K562 (cell line): Measurements from ENCODE around the gene PCED1B. TPM values are rescaled to one million over a fixed set of nuclear protein-coding genes. Genes with fewer than 3 reads are reported as not detected.

ENCODE experiments used
- ARID1B ChIP-seq: fragments of 450-650 bp; IDR thresholded peaks from 2 replicates; pipeline ENCODE4 v1.6.1; 2016; ENCODE audit warnings: antibody characterized with exemption, mild to moderate bottlenecking, inconsistent platforms
- BACH1 ChIP-seq: fragments of 200-800 bp; sonication (Bioruptor generic); IDR thresholded peaks from 2 replicates; pipeline ENCODE4 v1.6.1; 2016; ENCODE audit warnings: missing genetic modification characterization, missing compliant biosample characterization
- BHLHE40 ChIP-seq: IDR thresholded peaks from 2 replicates; pipeline ENCODE4 v1.6.1; 2011; ENCODE audit warnings: low read length, improper control_type of control experiment
- BMI1 ChIP-seq: fragments of 150-350 bp; IDR thresholded peaks from 2 replicates; pipeline ENCODE4 v1.6.1; 2014; ENCODE audit warnings: low read length
- CBX1 ChIP-seq: sonication (generic); IDR thresholded peaks from 2 replicates; pipeline ENCODE4 v1.6.1; 2016; ENCODE audit warnings: antibody characterized with exemption, low read depth, mild to moderate bottlenecking
- CEBPB ChIP-seq: fragments of 450-650 bp; IDR thresholded peaks from 2 replicates; pipeline ENCODE4 v1.6.1; 2016; ENCODE audit warnings: missing genetic modification characterization, missing compliant biosample characterization
- CEBPG ChIP-seq, 3 experiments: fragments of 200-800 bp in 1 of 3; sonication (Bioruptor generic) in 1 of 3; sonication (generic) in 1 of 3; formaldehyde crosslinking in 1 of 3; IDR thresholded peaks in 2 of 3; conservative IDR thresholded peaks in 1 of 3; 2 replicates each; pipeline versions ENCODE4 v1.6.1 to v1.8.0; 2016 to 2022; ENCODE audit warnings: missing compliant biosample characterization in 2 of 3, missing genetic modification characterization in 2 of 3, mild to moderate bottlenecking in 1 of 3, missing genetic modification reagents in 1 of 3
- DPF2 ChIP-seq: fragments of 450-650 bp; IDR thresholded peaks from 2 replicates; pipeline ENCODE4 v1.6.1; 2016
- GABPA ChIP-seq: fragments of 200-800 bp; sonication (Bioruptor generic); conservative IDR thresholded peaks from 2 replicates; pipeline ENCODE4 v1.6.1; 2016; ENCODE audit warnings: low read depth, missing genetic modification characterization, missing compliant biosample characterization
- TAF1 ChIP-seq: IDR thresholded peaks from 2 replicates; pipeline ENCODE4 v1.6.1; 2011; ENCODE audit warnings: mild to moderate bottlenecking, low read length, moderate library complexity; ENCODE audit not compliant: insufficient read depth, control insufficient read depth, severe bottlenecking; ENCODE audit errors: extremely low read depth
- ZNF384 ChIP-seq: IDR thresholded peaks from 2 replicates; pipeline ENCODE4 v1.6.1; 2012; ENCODE audit warnings: low read depth, low read length, improper control_type of control experiment
- polyA plus RNA-seq, 8 experiments: library from polyadenylated mRNA; depleted of rRNA in 4 of 8; stranded (reverse) in 5 of 8; unstranded in 3 of 8; fragments of >200 nt; fragmentation: Nextera tagmentation in 2 of 8; fragmentation: Illumina TruSeq in 1 of 8; extraction: Ambion mirVana in 2 of 8; extraction: Trizol in 1 of 8; gene quantifications; 2 replicates each; pipeline versions ENCODE4 v1.2.1 to v1.2.3, GENCODE V29; 2011 to 2014; ENCODE audit warnings: inconsistent platforms in 1 of 8, missing spikeins in 1 of 8
- total RNA-seq, 7 experiments: library from RNA; depleted of rRNA in 6 of 7; stranded (reverse); fragments of >200 nt in 6 of 7; fragmentation: Illumina TruSeq in 2 of 7; extraction: Trizol in 2 of 7; gene quantifications; 2 replicates each; pipeline versions ENCODE4 v1.2.1 to v1.2.3, GENCODE V29; 2011 to 2021; ENCODE audit warnings: low replicate concordance in 1 of 7
- TF ChIP-seq, protein P1 (sequence below): fragments of 450-650 bp; IDR thresholded peaks from 2 replicates; pipeline ENCODE4 v1.7.1; 2018; ENCODE audit warnings: mild to moderate bottlenecking, low read depth; ENCODE audit not compliant: partially characterized antibody
- TF ChIP-seq, protein P2 (sequence below), 2 experiments: fragments of 450-650 bp; formaldehyde crosslinking in 1 of 2; IDR thresholded peaks; 2 replicates each; pipeline versions ENCODE4 v1.4.0 to v1.6.1; 2014 to 2020; ENCODE audit warnings: mild to moderate bottlenecking in 2 of 2, borderline replicate concordance in 1 of 2, low read depth in 1 of 2
- TF ChIP-seq, protein P3 (sequence below): IDR thresholded peaks from 2 replicates; pipeline ENCODE4 v1.6.1; 2012; ENCODE audit warnings: low read depth, low read length, improper control_type of control experiment, borderline replicate concordance

Gene PCED1B
- total and polyA plus RNA-seq, 9 of the 15 experiments (the other 6 are each of a cell fraction or from before 2014, with no cell fraction given): 1.2 to 9.3 (median 2.5) TPM

DNA sequence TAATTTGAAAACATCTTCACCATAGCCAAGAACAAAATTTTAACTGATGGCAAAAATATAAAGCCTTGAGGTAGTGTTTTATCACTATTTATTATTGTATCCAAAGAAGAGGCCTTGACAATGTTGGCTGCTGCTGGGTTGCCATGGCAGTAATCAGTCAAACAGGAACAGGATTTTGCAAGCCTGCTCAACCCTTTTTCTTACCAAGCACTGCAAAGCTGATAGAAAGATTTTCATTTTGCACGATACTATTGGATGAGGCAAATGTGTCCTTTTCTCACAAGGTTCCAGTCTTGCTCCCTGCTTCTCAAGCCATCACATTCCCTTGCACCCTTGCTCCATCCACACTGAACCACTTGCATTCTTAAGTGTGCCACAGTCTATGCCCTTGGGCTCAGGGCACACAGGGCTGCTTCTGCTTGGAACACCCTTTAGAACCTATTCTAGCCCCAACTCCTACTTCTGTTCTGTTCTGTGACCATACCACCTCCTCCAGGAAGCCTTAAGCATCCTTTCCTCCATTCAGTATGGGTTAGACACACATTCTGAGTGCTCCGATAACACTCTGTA is 76.8 kb downstream of the PCED1B start (continued):
- no peak for TF ChIP-seq CEBPG (CRISPR knock-in tag; IDR thresholded peaks at IDR 0.05)
- TF ChIP-seq CEBPG (tag; conservative IDR thresholded peaks at IDR 0.05 in 1 of 2, IDR thresholded peaks at IDR 0.05 in 1 of 2): peak; percentile 71 to 87
- peak; percentile 73; the same call in 1 of the 2 replicates for TF ChIP-seq BACH1 (tag)
- TF ChIP-seq TAF1: no peak
- TF ChIP-seq BMI1: peak; percentile 77; the same call in 1 of the 2 replicates
- TF ChIP-seq CBX1: no peak; the same call in 1 of the 2 replicates
- no peak for TF ChIP-seq BHLHE40
- 0 out of 2 replicates have a peak, but pooled peaks have one; percentile 25 for TF ChIP-seq GABPA (tag)
- TF ChIP-seq, protein P1, sequence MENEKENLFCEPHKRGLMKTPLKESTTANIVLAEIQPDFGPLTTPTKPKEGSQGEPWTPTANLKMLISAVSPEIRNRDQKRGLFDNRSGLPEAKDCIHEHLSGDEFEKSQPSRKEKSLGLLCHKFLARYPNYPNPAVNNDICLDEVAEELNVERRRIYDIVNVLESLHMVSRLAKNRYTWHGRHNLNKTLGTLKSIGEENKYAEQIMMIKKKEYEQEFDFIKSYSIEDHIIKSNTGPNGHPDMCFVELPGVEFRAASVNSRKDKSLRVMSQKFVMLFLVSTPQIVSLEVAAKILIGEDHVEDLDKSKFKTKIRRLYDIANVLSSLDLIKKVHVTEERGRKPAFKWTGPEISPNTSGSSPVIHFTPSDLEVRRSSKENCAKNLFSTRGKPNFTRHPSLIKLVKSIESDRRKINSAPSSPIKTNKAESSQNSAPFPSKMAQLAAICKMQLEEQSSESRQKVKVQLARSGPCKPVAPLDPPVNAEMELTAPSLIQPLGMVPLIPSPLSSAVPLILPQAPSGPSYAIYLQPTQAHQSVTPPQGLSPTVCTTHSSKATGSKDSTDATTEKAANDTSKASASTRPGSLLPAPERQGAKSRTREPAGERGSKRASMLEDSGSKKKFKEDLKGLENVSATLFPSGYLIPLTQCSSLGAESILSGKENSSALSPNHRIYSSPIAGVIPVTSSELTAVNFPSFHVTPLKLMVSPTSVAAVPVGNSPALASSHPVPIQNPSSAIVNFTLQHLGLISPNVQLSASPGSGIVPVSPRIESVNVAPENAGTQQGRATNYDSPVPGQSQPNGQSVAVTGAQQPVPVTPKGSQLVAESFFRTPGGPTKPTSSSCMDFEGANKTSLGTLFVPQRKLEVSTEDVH: no peak
- peak; percentile 31; the same call in 1 of the 2 replicates for TF ChIP-seq ARID1B
- TF ChIP-seq CEBPB (tag): peak; percentile 96
- TF ChIP-seq, protein P2, sequence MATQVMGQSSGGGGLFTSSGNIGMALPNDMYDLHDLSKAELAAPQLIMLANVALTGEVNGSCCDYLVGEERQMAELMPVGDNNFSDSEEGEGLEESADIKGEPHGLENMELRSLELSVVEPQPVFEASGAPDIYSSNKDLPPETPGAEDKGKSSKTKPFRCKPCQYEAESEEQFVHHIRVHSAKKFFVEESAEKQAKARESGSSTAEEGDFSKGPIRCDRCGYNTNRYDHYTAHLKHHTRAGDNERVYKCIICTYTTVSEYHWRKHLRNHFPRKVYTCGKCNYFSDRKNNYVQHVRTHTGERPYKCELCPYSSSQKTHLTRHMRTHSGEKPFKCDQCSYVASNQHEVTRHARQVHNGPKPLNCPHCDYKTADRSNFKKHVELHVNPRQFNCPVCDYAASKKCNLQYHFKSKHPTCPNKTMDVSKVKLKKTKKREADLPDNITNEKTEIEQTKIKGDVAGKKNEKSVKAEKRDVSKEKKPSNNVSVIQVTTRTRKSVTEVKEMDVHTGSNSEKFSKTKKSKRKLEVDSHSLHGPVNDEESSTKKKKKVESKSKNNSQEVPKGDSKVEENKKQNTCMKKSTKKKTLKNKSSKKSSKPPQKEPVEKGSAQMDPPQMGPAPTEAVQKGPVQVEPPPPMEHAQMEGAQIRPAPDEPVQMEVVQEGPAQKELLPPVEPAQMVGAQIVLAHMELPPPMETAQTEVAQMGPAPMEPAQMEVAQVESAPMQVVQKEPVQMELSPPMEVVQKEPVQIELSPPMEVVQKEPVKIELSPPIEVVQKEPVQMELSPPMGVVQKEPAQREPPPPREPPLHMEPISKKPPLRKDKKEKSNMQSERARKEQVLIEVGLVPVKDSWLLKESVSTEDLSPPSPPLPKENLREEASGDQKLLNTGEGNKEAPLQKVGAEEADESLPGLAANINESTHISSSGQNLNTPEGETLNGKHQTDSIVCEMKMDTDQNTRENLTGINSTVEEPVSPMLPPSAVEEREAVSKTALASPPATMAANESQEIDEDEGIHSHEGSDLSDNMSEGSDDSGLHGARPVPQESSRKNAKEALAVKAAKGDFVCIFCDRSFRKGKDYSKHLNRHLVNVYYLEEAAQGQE (IDR thresholded peaks at IDR 0.05; ENCODE audit: borderline replicate concordance): peak; percentile 65
- TF ChIP-seq, protein P2 (CRISPR knock-in tag; IDR thresholded peaks at IDR 0.05; ENCODE audit: low read depth): no peak
- TF ChIP-seq ZNF384: no peak
- TF ChIP-seq, protein P3, sequence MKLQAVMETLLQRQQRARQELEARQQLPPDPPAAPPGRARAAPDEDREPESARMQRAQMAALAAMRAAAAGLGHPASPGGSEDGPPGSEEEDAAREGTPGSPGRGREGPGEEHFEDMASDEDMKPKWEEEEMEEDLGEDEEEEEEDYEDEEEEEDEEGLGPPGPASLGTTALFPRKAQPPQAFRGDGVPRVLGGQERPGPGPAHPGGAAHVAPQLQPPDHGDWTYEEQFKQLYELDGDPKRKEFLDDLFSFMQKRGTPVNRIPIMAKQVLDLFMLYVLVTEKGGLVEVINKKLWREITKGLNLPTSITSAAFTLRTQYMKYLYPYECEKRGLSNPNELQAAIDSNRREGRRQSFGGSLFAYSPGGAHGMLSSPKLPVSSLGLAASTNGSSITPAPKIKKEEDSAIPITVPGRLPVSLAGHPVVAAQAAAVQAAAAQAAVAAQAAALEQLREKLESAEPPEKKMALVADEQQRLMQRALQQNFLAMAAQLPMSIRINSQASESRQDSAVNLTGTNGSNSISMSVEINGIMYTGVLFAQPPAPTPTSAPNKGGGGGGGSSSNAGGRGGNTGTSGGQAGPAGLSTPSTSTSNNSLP: 0 out of 2 replicates have a peak, but pooled peaks have one; percentile 9
- TF ChIP-seq DPF2: 0 out of 2 replicates have a peak, but pooled peaks have one; percentile 65
